Spleen (tissue), 7 donors: ENCODE results near the gene IL3.

Experiments
- CTCF ChIP-seq, 11 experiments: fragments of 200-600 bp in 7 of 11; fragments of 450-650 bp in 4 of 11; sonication (generic) in 4 of 11; IDR thresholded peaks in 8 of 11; conservative IDR thresholded peaks in 3 of 11; 1 replicate in 7 of 11; 2 replicates in 4 of 11; pipeline versions ENCODE4 v1.4.0 to v1.8.0; 2016 to 2021; ENCODE audit warnings: antibody characterized with exemption in 11 of 11, inconsistent platforms in 4 of 11, mild to moderate bottlenecking in 1 of 11
- POLR2A ChIP-seq, 3 donors: fragments of 450-650 bp; IDR thresholded peaks; one replicate each; pipeline ENCODE4 v1.5.1; 2017; ENCODE audit warnings: antibody characterized with exemption in 3 of 3, mild to moderate bottlenecking in 1 of 3
- POLR2AphosphoS5 ChIP-seq, 3 donors: sonication (generic); formaldehyde crosslinking; IDR thresholded peaks; one replicate each; pipeline ENCODE4 v1.5.1; 2017; ENCODE audit warnings: antibody characterized with exemption in 3 of 3
- donor health status: DM: no; HTN: no; CAD: no; lungs with moderate emphysema.
- donor health status: DM: no; HTN: no; CAD: no.
- donor health status: DM: no; HTN: no; CAD: no.

GRCh38 chr5:132030610-132031009 is 29.8 kb upstream of the IL3 start:
- TF ChIP-seq CTCF (IDR thresholded peaks at IDR 0.05 in 8 of 11, conservative IDR thresholded peaks at IDR 0.05 in 3 of 11) (no peak), POLR2A (IDR thresholded peaks at IDR 0.05) (no peak), POLR2AphosphoS5 (IDR thresholded peaks at IDR 0.05) (no peak)
